ENCODE data around the gene NPSR1.

GRCh38 chr7:34850681-34851080, 192.7 kb downstream of the NPSR1 start:
- TF ChIP-seq CTCF (IDR thresholded peaks at IDR 0.05; ENCODE audit: low read depth, low read length, poor library complexity, severe bottlenecking) (no peak), EZH2phosphoT487 (IDR thresholded peaks at IDR 0.05; ENCODE audit: borderline replicate concordance, low read length) (no peak)

Measured in DOHH2 (cell line).